Neural crest cell (in vitro differentiated cells): ENCODE data around the gene CHTOP. TPM values are rescaled to one million over a fixed set of nuclear protein-coding genes. Genes with fewer than 3 reads are reported as not detected.
"Not testable (repeated sequence)": the region's sequence is repeated elsewhere in the genome, so short reads cannot be mapped to it uniquely, and the experiment has no call there.

Experiments used
- DNase-seq: peaks from one replicate; pipeline ENCODE4 v3.0.0; 2021; ENCODE audit warnings: low read depth, mixed read lengths, low spot score
- H3K27ac Mint-ChIP-seq: one replicate; pipeline ENCODE4 v1.8.0; 2021; ENCODE audit warnings: mild to moderate bottlenecking, mixed read lengths; ENCODE audit not compliant: unreplicated experiment
- H3K27me3 Mint-ChIP-seq: 2 replicates; pipeline ENCODE4 v1.8.0; 2021; ENCODE audit warnings: low read depth, mild to moderate bottlenecking, mixed read lengths
- H3K36me3 Mint-ChIP-seq: 2 replicates; pipeline ENCODE4 v1.8.0; 2021; ENCODE audit warnings: low read depth, mild to moderate bottlenecking, mixed read lengths
- H3K4me1 Mint-ChIP-seq: 2 replicates; pipeline ENCODE4 v1.8.0; 2021; ENCODE audit warnings: mixed read lengths
- H3K4me3 Mint-ChIP-seq: one replicate; pipeline ENCODE4 v1.8.0; 2021; ENCODE audit warnings: mild to moderate bottlenecking, mixed read lengths
- H3K9me3 Mint-ChIP-seq: 2 replicates; pipeline ENCODE4 v1.8.0; 2021; ENCODE audit warnings: mixed read lengths
- long read RNA-seq: library from polyadenylated mRNA; unstranded; transcript quantifications from one replicate; pipeline ENCODE4 v2.0.0, GENCODE V29; 2020
- total RNA-seq: library from RNA; stranded (reverse); gene quantifications from 2 replicates; pipeline ENCODE4 v1.2.1, GENCODE V29; 2021
- TF ChIP-seq, protein P1 (sequence below): fragments of 200-600 bp; sonication (generic); conservative IDR thresholded peaks from 2 replicates; pipeline ENCODE4 v1.5.0; 2021; ENCODE audit warnings: antibody characterized with exemption, mild to moderate bottlenecking

CHTOP gene, protein sequence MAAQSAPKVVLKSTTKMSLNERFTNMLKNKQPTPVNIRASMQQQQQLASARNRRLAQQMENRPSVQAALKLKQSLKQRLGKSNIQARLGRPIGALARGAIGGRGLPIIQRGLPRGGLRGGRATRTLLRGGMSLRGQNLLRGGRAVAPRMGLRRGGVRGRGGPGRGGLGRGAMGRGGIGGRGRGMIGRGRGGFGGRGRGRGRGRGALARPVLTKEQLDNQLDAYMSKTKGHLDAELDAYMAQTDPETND
- total RNA-seq = 132 and 136 TPM in 2 replicates
- long read RNA-seq, transcript CHTOP-203 (6 exons, 2,165 nt) = major isoform, 87 of 205 reads
- long read RNA-seq, transcript CHTOP-204 (6 exons, 2,096 nt) = minor isoform, 82 of 205 reads
- long read RNA-seq, partial matches to known transcripts = 8 of 205 reads
- long read RNA-seq, other reads (novel, unspliced or antisense) = 23 of 205 reads

DNA sequence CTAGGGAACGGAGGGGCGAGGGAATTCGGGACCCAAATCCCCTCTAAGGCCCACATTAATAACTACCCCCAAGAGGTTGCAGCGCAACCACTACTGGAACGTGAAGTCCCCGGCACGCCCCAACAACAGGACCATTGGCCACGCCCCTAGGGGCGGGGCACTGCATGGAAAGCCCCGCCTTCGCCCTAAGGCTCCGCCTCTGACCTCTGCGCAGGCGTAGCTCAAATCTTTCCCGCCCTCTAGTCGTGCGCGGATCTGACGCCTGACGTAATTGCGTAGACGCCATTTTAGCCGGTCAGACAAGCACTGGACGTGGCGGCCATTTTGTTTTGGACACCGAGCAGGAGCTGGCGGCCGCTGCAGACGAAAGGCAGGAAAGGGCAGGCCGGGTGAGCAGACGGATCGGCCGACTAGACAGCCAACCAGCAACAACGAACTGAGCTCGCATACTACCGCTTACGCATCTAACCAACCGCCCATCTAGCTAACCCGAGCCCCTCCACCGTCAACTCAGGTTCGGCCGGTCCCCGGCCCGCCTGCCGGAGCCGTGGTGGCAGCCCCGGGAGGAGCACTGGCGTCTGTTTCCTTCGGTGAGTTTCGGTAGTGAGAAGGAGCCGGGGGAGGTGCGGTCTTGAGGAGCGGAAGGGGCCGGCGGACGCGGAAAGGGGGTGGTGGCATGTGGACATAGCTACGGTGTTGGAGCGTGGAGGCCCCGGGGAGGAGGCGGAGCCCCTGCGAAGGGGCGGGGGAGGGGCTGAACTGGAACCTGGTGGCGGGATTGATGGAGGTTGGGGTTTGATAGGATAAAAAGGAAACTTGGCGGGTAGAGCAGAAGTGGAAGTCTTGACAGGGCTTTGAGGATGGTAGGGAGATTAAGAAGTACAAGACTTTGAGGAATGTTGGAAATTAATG is at the start of gene CHTOP:
CHTOP (plus strand) TSS at position 313 of the 912 bp plus-strand sequence. CDS start 2,523 bp downstream, outside the sequence.
- TF ChIP-seq, protein P1, sequence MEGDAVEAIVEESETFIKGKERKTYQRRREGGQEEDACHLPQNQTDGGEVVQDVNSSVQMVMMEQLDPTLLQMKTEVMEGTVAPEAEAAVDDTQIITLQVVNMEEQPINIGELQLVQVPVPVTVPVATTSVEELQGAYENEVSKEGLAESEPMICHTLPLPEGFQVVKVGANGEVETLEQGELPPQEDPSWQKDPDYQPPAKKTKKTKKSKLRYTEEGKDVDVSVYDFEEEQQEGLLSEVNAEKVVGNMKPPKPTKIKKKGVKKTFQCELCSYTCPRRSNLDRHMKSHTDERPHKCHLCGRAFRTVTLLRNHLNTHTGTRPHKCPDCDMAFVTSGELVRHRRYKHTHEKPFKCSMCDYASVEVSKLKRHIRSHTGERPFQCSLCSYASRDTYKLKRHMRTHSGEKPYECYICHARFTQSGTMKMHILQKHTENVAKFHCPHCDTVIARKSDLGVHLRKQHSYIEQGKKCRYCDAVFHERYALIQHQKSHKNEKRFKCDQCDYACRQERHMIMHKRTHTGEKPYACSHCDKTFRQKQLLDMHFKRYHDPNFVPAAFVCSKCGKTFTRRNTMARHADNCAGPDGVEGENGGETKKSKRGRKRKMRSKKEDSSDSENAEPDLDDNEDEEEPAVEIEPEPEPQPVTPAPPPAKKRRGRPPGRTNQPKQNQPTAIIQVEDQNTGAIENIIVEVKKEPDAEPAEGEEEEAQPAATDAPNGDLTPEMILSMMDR = no peak
- Mint-ChIP-seq H3K27ac (peak within 1 kb of the TSS; percentile 100), H3K27me3 (no peaks in the 10 kb centered on the region), H3K4me1 (peaks cover 41% of the 10 kb centered on the region), H3K9me3 (peaks cover 3% of the 10 kb centered on the region), H3K36me3 (peaks cover 20% of the 10 kb centered on the region), H3K4me3 (peak within 1 kb of the TSS; percentile 99)
- DNase-seq = peak; percentile 98

DNA sequence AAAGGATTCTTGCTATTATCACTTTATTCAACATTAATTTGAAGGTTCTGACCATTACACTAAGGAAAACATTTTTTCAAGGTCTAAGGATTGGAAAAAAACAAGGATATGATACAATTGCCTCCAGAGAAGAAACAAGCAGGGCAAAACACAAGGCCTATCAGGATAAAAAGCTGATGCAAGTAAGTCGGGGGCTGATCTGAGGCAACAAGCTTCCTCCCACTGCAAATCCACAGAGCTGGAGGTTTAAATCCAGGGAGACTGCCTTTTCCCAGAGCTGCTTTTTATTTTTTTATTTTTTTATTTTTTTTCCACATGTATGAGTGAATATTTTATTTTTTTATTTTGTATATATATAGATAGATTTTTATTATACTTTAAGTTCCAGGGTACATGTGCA is 48.9 kb upstream of the CHTOP start:
- Mint-ChIP-seq H3K36me3 (no peaks in the 10 kb centered on the region), H3K27me3 (no peaks in the 10 kb centered on the region), H3K4me1 (peaks cover 39% of the 10 kb centered on the region), H3K27ac (no peak overlapping the region), H3K4me3 (no peak overlapping the region), H3K9me3 (no peaks in the 10 kb centered on the region)
- TF ChIP-seq, protein P1 = no peak
- no peak for DNase-seq

DNA sequence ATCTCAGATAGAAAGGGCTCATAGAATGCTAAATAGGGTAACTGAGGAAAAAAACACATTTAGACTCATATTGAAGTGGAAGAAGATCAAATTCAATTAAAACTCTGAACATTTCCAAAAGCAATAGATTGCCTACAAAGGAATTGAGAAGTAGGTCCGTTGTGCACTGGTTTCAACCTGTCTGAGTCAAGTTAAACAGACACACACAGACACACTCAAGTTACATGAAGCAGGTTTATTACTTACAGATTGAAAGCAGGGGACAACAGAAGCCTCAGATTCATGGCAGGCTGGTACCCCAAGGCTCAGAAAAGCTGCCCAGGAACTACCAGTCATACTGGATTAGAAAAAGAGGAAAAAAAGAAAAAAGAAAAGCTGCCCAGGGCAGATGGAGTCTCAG is 47.5 kb upstream of the CHTOP start:
- H3K4me1 Mint-ChIP-seq = peaks cover 39% of the 10 kb centered on the region
- no peaks in the 10 kb centered on the region for H3K36me3 Mint-ChIP-seq
- TF ChIP-seq, protein P1 = no peak
- H3K9me3 Mint-ChIP-seq = no peaks in the 10 kb centered on the region
- no peaks in the 10 kb centered on the region for H3K27me3 Mint-ChIP-seq
- H3K4me3 Mint-ChIP-seq = no peak overlapping the region
- no peak overlapping the region for H3K27ac Mint-ChIP-seq
- DNase-seq = no peak

DNA sequence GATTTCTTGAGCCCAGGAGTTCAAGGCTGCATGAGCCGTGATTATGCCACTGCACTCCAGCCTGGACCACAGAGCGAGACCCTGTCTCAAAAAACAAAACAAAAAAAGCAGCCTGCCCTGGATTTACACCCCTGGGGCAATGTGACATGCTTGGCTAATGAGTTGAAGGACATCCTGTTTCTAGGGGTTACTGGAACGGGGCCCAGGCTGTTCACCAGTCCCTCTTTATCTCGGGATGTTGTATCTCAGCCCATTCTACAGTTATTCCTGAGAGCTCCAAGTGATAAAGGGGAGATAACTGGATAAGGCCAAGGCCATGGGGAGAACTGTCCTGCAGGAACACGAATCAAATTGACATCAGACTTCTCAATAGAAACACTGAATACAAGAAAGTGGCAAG is 46.6 kb upstream of the CHTOP start:
- Mint-ChIP-seq H3K36me3 (no peaks in the 10 kb centered on the region), H3K4me3 (no peak overlapping the region), H3K27me3 (no peaks in the 10 kb centered on the region), H3K9me3 (no peaks in the 10 kb centered on the region), H3K4me1 (peaks cover 39% of the 10 kb centered on the region), H3K27ac (peak overlapping the region; percentile 17)
- DNase-seq = no peak
- TF ChIP-seq, protein P1 = no peak

DNA sequence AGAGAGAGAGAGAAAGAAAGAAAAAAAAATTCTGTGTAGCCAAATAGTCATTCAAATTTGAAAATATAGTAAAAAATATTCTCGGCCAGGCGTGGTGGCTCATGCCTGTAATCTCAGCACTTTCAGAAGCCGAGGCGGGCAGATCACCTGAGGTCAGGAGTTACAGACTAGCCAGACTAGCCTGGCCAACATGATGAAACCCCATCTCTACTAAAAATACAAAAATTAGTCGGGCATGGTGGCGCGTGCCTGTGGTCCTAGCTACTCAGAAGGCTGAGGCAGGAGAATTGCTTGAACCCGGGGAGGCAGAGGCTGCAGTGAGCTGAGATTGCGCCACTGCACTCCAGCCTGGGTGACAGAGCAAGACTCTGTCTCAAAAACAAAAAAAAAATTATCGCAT is 45.8 kb upstream of the CHTOP start:
- peaks cover 47% of the 10 kb centered on the region for H3K4me1 Mint-ChIP-seq
- H3K4me3 Mint-ChIP-seq, H3K27me3 Mint-ChIP-seq, H3K9me3 Mint-ChIP-seq, DNase-seq, H3K27ac Mint-ChIP-seq, H3K36me3 Mint-ChIP-seq: not testable (repeated sequence)
